ENCODE results near the gene FKBP15.

DNA sequence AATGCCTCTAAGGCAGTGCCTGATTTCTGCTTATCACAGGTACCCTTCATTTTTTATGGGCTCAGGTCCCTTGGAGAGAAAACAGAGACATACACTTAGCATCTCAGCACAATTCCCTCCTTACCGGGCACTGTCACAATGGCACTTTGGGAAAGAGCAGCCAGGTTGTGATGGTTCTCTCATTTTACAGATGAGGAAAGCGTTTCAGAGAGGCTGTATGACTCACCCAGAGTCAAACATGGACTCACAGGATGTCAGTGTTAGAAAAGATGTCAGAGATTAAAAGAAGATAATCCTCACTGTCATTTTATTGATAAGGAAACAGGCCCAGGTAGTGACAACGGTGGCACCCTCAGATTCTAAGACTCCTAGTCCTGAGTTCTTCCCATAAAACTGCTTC, 82.3 kb downstream of the FKBP15 start:
- TF ChIP-seq, protein P1, sequence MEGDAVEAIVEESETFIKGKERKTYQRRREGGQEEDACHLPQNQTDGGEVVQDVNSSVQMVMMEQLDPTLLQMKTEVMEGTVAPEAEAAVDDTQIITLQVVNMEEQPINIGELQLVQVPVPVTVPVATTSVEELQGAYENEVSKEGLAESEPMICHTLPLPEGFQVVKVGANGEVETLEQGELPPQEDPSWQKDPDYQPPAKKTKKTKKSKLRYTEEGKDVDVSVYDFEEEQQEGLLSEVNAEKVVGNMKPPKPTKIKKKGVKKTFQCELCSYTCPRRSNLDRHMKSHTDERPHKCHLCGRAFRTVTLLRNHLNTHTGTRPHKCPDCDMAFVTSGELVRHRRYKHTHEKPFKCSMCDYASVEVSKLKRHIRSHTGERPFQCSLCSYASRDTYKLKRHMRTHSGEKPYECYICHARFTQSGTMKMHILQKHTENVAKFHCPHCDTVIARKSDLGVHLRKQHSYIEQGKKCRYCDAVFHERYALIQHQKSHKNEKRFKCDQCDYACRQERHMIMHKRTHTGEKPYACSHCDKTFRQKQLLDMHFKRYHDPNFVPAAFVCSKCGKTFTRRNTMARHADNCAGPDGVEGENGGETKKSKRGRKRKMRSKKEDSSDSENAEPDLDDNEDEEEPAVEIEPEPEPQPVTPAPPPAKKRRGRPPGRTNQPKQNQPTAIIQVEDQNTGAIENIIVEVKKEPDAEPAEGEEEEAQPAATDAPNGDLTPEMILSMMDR (IDR thresholded peaks at IDR 0.05) = no peak
- TF ChIP-seq TEAD4 (IDR thresholded peaks at IDR 0.05; ENCODE audit: borderline replicate concordance, insufficient read depth) = no peak
- TF ChIP-seq ELF1 (IDR thresholded peaks at IDR 0.05) = no peak

Measured in SK-N-SH (cell line).